Motor neuron (in vitro differentiated cells): Measurements from ENCODE around the gene RBP3. TPM values are rescaled to one million over a fixed set of nuclear protein-coding genes. Genes with fewer than 3 reads are reported as not detected.

Source experiments
- ATAC-seq, 8 experiments: fragments of 200-7000 bp; cut with Tn5 transposase; replicated peaks in 6 of 8; 2 replicates each; pipeline ENCODE4 v1.8.0; 2021; ENCODE audit warnings: mild to moderate bottlenecking in 8 of 8, moderate library complexity in 8 of 8
- H3K27ac ChIP-seq, 2 donors: fragments of 250-450 bp; sonication (Bioruptor Pico); 2 replicates each; pipeline ENCODE4 v1.9.0; 2021; ENCODE audit warnings: antibody characterized with exemption in 2 of 2, mild to moderate bottlenecking in 2 of 2, moderate library complexity in 1 of 2
- H3K4me1 ChIP-seq, 2 donors: fragments of 250-450 bp; sonication (Bioruptor Pico); replicated peaks in 1 of 2; 2 replicates each; pipeline ENCODE4 v1.6.1; 2021; ENCODE audit warnings: antibody characterized with exemption in 2 of 2, mild to moderate bottlenecking in 2 of 2, moderate library complexity in 1 of 2
- H3K4me3 ChIP-seq, 5 donors: fragments of 250-450 bp; sonication (Bioruptor Pico); 2 replicates each; pipeline ENCODE4 v1.9.0; 2021; ENCODE audit warnings: antibody characterized with exemption in 5 of 5, mild to moderate bottlenecking in 5 of 5, moderate library complexity in 4 of 5
- WGBS, 10 experiments: fragments of 450-650 bp; shearing (Covaris generic); methylation state at CpG; one replicate each; pipeline ENCODE4 v1.0.0; 2022; 5-methylcytosine and 5-hydroxymethylcytosine counted together
- in situ Hi-C, 9 experiments: fragments of 400-800 bp; cut with MboI; loops; one replicate each; pipeline ENCODE4 v1.15.0; 2021; ENCODE audit warnings: low sequenced_read_pairs in 9 of 9, low pct_unique_long_range_greater_than_20kb in 2 of 9; ENCODE audit not compliant: unreplicated experiment in 9 of 9
- total RNA-seq, 8 experiments: library from RNA; unstranded; fragments of 300-600 nt; gene quantifications; 2 replicates each; pipeline versions ENCODE4 v1.2.3 to v1.2.4, GENCODE V29; 2022

The RBP3 gene
- total RNA-seq, 8 experiments from 2014 or later: under 0.01 to 0.28 (median 0.07) TPM; not detected in 2

GRCh38 chr10:47366181-47366631 lies 18.0 kb downstream of the RBP3 start:
- no peak for ATAC-seq
- 51 to 100% (median 83%) methylated on average over 1 to 5 of the region's 5 CpGs; no CpG with 5 or more reads in 5 of the 10 experiments for WGBS, 10 experiments
- in situ Hi-C loops: no loop called here
- Histone ChIP-seq H3K4me3 (no peak overlapping the region), H3K27ac (no peak overlapping the region), H3K4me1 (no peaks in the 10 kb centered on the region)

- no peaks in the 10 kb centered on the region for H3K4me1 ChIP-seq
- in situ Hi-C loops: no loop called here
- no peak for ATAC-seq
- no peak overlapping the region for H3K27ac ChIP-seq
- WGBS, 10 experiments: 0 to 100% (median 72%) methylated on average over 1 to 6 of the region's 8 CpGs; no CpG with 5 or more reads in 3 of the 10 experiments
- H3K4me3 ChIP-seq: no peak overlapping the region
These were observed 18.7 kb downstream of the RBP3 start for GRCh38 chr10:47366731-47367460.

GRCh38 chr10:47367646-47368045 lies 19.5 kb downstream of the RBP3 start:
- H3K4me1 ChIP-seq: no peaks in the 10 kb centered on the region
- in situ Hi-C loops: no loop called here
- 50 to 100% (median 90%) methylated on average over 1 to 3 of the region's 11 CpGs; no CpG with 5 or more reads in 7 of the 10 experiments for WGBS, 10 experiments
- no peak overlapping the region for H3K27ac ChIP-seq
- peak in 1 of 8 experiments; percentile 39 for ATAC-seq
- H3K4me3 ChIP-seq: no peak overlapping the region

- Histone ChIP-seq H3K27ac (no peak overlapping the region), H3K4me3 (no peak overlapping the region), H3K4me1 (no peaks in the 10 kb centered on the region)
- in situ Hi-C loops: no loop called here
- WGBS, 10 experiments: 67 to 100% (median 91%) methylated on average over 1 to 7 of the region's 24 CpGs; no CpG with 5 or more reads in 4 of the 10 experiments
- ATAC-seq: no peak
These were observed 20.4 kb downstream of the RBP3 start for GRCh38 chr10:47368431-47369180.

GRCh38 chr10:47369251-47369894 lies 21.2 kb downstream of the RBP3 start:
- no peak for ATAC-seq
- no peak overlapping the region for H3K27ac ChIP-seq
- H3K4me3 ChIP-seq: no peak overlapping the region
- no peaks in the 10 kb centered on the region for H3K4me1 ChIP-seq
- in situ Hi-C loops: no loop called here
- WGBS, 10 experiments: 17 to 80% (median 59%) methylated on average over 1 to 6 of the region's 9 CpGs; no CpG with 5 or more reads in 2 of the 10 experiments

- Histone ChIP-seq H3K4me1 (no peaks in the 10 kb centered on the region), H3K4me3 (no peak overlapping the region), H3K27ac (no peak overlapping the region)
- 20 to 95% (median 72%) methylated on average over 1 to 10 of the region's 11 CpGs; no CpG with 5 or more reads in 1 of the 10 experiments for WGBS, 10 experiments
- no peak for ATAC-seq
- in situ Hi-C loops: loop anchor here in 1 of 9 experiments (10.0 kb wide), 1 partner anchor 55 kb away; no protein-coding TSS in a partner anchor
These were observed 22.0 kb downstream of the RBP3 start for GRCh38 chr10:47370015-47370767.

- in situ Hi-C loops: loop anchor here in 1 of 9 experiments (10.0 kb wide), 1 partner anchor 54 kb away; no protein-coding TSS in a partner anchor
- no peak overlapping the region for H3K4me3 ChIP-seq
- 0 to 100% (median 72%) methylated on average over 1 to 7 of the region's 7 CpGs; no CpG with 5 or more reads in 3 of the 10 experiments for WGBS, 10 experiments
- H3K27ac ChIP-seq: no peak overlapping the region
- no peaks in the 10 kb centered on the region for H3K4me1 ChIP-seq
- no peak for ATAC-seq
These were observed 22.7 kb downstream of the RBP3 start for GRCh38 chr10:47370878-47371277.

GRCh38 chr10:47371629-47372485 lies 23.7 kb downstream of the RBP3 start:
- WGBS, 10 experiments: 28 to 78% (median 76%) methylated on average over 1 to 6 of the region's 7 CpGs; no CpG with 5 or more reads in 1 of the 10 experiments
- H3K27ac ChIP-seq: no peak overlapping the region
- H3K4me1 ChIP-seq: peaks cover 2 to 4% of the 10 kb centered on the region in 2 donors
- in situ Hi-C loops: loop anchor here in 1 of 9 experiments (10.0 kb wide), 1 partner anchor 53 kb away; no protein-coding TSS in a partner anchor
- no peak overlapping the region for H3K4me3 ChIP-seq
- ATAC-seq: no peak

- in situ Hi-C loops: loop anchor here in 1 of 9 experiments (10.0 kb wide), 1 partner anchor 52 kb away; no protein-coding TSS in a partner anchor
- WGBS, 10 experiments: 40 to 89% (median 80%) methylated on average over 1 to 5 of the region's 6 CpGs; no CpG with 5 or more reads in 5 of the 10 experiments
- ATAC-seq: no peak
These were observed 24.6 kb downstream of the RBP3 start for GRCh38 chr10:47372726-47373125.

GRCh38 chr10:47374611-47375536 lies 26.7 kb downstream of the RBP3 start:
- in situ Hi-C loops: loop anchor here in 1 of 9 experiments (10.0 to 25.0 kb wide), 2 partner anchors 50 to 1088 kb away; partner anchors contain the start of gene ANTXRL
- ATAC-seq: no peak
- H3K27ac ChIP-seq: no peak overlapping the region
- peaks cover 7 to 8% of the 10 kb centered on the region in 2 donors for H3K4me1 ChIP-seq
- no peak overlapping the region for H3K4me3 ChIP-seq
- WGBS, 10 experiments: 50 to 97% (median 76%) methylated on average over 1 to 9 of the region's 12 CpGs; no CpG with 5 or more reads in 1 of the 10 experiments

More at GRCh38 chr10:47372726-47373125, 24.6 kb downstream of the RBP3 start:
- no peak overlapping the region for H3K4me3 ChIP-seq
- peaks cover 7 to 8% of the 10 kb centered on the region in 2 donors for H3K4me1 ChIP-seq
- no peak overlapping the region for H3K27ac ChIP-seq
